Activated T-cell treated with anti-CD3 and anti-CD28 coated beads for 24 hours (primary cell): ENCODE data around the gene MEIS1.
"Not testable (repeated sequence)": the region's sequence is repeated elsewhere in the genome, so short reads cannot be mapped to it uniquely, and the experiment has no call there.

Experiments
- DNase-seq: peaks from one replicate; pipeline ENCODE4 v3.0.0-alpha.2; 2020; ENCODE audit warnings: low read depth

MEIS1 gene

DNA sequence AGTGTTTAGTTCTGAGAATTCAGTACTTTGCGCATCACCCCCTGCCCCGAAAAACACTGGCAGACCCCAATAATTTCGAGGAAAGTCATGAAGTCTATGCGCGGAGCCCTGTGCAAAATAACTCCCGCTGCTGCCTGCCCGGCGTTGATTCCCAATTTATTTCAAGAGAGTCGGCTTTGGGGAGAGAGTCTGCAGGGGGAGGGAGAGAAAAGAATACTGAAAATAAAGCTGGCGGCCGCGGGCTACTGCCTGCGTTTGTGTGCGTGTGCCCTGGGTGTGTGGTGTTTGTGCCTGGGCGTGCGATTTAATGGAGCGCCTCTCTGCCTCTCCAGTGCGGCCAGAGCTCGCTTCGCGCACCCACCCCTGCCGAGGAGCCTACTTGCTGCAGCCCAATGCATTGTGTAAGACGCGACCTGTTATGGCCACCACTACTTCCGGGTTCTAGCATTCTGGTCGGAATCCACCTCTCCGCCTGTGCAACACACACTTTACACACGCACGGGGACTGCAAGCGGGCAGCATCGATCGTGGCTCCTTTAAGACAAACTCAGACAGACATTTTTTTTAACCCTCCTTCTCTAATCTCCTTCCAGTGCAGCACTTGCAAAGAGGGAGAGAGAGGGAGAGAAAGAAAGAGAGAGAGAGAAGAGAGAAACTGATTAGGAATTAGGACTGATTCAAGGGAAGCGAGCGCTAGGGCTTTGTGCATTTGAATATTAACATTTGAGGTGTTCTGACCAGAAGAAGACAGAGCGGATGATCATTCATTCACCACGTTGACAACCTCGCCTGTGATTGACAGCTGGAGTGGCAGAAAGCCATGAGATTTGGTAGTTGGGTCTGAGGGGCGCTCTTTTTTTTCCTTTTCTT lies at the start of gene MEIS1:
Gene MEIS1, plus strand, starts transcription at position 447 of the 870 bp plus-strand sequence. CDS start 732 bp downstream, outside the sequence.
- no peak for DNase-seq

DNA sequence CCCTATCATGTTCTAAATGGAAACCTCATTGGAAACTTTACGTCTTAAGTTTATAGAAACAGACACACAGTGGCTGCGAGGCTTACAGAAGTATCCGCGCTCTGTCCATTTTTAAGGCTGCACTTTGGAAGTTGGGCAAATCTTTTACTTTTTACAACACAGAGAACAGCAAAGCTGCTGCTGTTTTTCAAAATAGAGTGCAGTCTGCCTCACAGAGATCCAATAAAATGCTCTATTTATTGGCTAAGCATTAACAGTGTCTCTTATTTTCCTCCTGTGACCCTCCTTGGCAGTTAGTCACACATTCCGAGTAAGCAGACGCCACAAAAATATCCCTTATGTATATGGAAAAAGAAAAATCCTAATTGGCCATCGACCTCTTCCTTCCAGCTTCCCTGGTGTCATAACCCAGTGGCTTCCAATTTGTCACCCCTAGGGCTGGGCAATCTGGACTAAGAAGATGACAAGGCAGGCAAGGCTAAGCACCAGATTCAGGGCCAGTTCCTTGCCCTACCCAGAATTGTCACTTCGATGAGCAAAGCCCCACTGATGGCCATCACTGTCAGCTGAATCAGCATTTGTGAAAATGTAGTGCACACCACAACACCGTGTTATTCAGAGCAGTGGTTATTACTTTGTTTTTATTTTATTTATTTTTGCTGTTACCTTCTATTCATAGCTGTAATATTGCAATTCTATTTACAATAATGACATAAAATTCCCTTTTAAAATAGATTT lies 47.7 kb upstream of the MEIS1 start:
- no peak for DNase-seq

DNA sequence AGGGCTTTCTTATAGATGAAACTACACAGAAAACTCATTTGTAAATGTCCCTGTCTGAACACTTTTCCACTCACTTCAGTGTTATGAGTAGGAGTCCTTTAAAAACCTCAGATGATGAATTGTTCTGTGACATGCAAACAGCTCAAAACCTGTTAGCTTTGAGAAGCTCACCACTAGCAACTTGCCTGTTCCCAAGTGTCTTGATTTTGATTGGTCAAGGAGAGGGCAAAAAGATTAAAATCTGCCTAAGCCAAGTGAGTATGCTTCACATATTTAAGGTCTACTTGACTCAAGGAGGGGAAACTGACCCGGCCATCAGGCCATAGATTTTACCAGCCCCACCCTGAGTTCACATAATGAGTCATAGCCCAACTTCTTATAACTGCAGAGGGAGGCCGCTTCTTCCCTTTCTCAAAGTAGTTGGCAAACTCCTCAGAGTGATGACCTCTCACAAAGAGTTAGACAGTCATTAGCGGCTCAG lies 45.2 kb upstream of the MEIS1 start:
- no peak for DNase-seq

DNA sequence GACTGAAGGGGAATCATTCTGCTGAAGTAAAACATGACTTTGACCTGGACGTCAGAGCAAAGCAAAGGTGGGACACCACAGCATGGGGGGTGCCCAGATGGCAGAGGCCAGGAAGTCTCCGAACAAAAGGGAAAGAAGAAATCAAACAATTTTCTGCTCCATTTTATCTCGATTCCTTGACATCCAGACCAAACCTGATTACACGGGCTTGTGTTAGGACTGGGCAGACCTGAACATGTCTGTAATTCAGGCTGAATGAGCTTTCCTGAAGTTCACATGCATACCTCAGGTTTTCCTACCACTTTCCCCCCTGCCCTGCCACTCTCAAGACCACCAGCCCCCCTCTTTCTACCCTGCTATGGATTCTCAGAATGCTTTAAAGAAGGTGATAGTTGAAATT lies 44.8 kb upstream of the MEIS1 start:
- DNase-seq, result no peak

DNA sequence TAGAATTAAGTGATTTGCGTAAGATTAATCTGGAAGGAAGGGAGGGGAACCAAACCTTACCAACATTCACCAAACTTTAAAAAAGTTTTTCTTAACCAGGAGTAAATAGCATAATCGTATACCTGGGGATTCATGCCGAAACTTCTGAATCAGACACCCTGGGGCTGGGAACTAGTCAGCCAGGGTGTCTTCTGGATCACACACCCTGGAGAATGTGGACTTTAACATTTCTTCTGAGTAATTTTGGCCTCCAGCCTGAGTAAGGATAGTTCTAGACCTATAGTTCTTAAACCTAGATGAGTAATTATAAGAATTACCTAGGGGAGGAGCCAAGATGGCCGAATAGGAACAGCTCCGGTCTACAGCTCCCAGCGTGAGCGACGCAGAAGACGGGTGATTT lies 44.1 kb upstream of the MEIS1 start:
- no peak for DNase-seq

DNA sequence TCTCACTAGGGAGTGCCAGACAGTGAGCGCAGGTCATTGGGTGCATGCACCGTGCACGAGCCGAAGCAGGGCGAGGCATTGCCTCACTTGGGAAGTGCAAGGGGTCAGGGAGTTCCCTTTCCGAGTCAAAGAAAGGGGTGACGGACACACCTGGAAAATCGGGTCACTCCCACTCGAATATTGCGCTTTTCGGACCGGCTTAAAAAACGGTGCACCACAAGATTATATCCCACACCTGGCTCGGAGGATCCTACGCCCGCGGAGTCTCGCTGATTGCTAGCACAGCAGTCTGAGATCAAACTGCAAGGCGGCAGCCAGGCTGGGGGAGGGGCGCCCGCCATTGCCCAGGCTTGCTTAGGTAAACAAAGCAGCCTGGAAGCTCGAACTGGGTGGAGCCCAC lies 43.7 kb upstream of the MEIS1 start:
- not testable (repeated sequence) for DNase-seq

DNA sequence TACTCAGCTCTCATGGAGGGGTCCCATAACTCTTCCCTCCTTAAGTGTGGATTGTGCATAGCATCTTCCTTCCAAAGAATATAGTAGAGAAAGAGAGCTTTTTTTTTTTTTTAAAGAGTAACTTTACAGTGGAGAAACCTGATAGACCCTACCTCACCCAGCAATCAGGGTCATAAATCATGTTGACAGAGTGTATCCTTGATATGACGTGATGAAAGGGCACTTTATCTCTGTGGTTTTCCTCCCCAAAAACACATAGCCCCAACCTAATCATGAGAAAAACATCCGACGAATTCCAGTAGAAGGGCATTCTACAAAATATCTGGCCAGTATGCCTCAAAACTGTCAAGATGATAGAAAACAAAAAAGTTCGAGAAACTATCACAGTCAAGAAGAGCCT lies 29.5 kb upstream of the MEIS1 start:
- DNase-seq, result no peak

DNA sequence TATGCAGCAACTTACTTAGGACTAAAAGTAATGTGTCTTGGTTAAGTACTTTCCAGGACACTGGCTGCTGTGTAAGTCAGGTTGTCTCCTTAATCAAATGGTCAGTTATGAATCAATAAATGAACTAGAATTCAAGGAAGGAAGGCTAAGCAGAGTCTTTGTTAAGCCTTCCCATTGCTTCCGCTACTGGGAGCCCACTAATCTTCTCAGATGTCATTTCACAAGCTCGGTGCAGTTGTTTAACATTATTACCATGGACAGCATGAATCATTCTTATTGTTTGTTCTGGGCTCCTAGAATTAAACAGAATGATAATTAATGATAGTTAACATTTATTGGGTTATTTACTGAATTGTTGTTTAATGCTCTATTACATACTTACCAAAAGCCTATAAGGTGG lies 26.0 kb upstream of the MEIS1 start:
- no peak for DNase-seq

DNA sequence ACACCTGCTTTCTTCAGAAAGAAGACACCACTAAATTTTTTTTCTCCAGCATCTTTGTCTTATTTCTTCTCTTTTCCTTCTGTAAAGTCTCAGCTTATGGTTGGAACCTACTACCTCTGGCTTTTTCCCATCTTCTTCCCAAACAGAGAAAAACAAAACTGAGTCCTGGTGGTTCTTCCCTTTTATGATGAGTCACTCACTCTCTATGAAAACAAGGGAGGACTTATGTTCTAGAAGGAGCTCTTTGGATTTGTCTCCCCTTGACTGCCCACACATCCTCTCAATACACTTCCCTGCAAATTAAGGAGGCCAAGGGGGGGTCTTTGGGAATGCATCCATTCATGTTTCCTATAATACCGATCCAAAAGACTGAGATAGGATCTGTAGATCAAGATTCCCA lies 22.1 kb upstream of the MEIS1 start:
- no peak for DNase-seq

DNA sequence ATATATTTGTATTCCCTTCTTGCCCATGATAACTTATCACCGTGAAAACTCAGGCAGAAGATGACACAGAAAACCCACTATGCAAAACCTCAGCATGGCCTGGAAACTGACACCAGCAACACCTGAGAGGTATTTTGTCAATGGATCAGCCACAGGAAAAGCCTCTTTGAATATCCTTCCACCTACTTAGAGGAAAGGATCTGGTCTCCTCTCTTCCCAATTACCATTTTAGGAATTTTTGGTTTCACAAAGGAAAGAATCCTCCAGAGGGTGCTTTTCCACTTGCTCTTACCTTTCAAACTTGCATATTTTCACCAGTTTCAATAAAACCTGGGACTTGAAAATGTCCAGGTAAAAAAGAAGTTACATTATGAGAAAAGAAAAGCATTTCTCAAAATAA lies 20.0 kb upstream of the MEIS1 start:
- no peak for DNase-seq

DNA sequence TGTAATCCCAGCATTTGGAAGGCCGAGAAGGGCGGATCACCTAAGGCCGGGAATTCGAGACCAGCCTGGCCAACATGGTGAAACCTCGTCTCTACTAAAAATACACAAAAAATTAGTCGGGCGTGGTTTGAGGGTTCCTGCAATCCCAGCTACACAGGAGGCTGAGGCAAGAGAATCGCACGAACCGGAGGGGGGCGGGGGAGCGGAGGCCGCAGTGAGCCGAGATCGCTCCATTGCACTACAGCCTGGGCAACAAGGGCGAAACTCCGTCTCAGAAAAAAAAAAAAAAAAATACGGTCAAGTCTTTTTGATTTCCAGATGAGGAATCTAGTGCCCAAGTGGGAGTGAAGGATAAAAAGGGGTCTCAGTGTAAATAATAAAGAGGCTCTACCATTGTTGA lies 16.5 kb upstream of the MEIS1 start:
- no peak for DNase-seq

DNA sequence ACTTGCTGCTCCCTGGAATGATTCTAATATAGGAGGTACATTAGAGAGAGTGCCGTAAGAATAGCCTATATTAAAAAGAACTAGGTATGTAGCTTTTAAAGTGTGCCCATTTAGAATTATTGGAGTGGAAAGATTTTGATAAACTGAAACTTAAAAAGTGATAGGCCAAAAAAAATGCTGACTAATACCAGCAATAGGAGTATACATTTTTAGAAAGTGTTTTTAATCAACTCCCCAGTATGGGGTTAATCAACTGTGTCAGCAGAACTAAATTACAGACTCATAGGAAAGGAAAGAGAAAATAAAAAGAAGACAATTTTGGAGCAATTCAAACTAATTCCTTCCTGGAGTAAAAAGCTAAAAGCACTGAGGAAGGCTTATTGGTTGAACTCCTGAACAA lies 13.3 kb upstream of the MEIS1 start:
- no peak for DNase-seq

DNA sequence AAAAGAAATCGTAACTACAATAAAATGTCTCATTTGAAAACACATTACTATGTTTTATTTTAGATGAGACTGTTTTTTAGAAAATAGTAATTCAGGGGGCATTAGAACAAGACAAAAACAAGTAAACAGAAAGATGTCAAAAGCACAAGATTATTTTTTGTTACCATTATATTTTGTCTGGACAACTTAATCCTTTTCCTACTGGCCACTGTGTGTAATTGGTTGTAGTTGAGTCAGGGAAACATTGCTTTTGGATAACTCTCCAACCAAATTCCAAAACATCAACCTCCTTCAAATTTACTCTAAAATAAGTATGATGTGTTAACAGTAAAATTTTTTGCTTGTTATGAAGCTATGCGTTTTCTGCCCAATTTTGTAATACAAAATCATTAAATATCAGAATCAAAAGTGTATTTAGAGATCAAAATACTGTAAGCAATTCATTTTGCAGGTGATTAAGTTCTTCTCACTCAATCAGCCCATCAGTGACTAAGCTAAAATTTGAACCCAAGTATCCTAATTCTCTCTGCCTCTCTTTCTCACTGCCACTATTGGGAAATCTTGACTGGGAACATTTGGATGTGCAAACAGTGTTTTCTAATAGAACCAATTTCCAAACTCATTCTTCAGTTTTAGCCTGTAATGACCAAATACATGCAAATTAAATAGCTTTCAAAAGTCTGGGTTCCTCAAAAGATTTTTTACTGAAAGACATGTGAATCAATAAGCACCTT lies 11.4 kb upstream of the MEIS1 start:
- no peak for DNase-seq

DNA sequence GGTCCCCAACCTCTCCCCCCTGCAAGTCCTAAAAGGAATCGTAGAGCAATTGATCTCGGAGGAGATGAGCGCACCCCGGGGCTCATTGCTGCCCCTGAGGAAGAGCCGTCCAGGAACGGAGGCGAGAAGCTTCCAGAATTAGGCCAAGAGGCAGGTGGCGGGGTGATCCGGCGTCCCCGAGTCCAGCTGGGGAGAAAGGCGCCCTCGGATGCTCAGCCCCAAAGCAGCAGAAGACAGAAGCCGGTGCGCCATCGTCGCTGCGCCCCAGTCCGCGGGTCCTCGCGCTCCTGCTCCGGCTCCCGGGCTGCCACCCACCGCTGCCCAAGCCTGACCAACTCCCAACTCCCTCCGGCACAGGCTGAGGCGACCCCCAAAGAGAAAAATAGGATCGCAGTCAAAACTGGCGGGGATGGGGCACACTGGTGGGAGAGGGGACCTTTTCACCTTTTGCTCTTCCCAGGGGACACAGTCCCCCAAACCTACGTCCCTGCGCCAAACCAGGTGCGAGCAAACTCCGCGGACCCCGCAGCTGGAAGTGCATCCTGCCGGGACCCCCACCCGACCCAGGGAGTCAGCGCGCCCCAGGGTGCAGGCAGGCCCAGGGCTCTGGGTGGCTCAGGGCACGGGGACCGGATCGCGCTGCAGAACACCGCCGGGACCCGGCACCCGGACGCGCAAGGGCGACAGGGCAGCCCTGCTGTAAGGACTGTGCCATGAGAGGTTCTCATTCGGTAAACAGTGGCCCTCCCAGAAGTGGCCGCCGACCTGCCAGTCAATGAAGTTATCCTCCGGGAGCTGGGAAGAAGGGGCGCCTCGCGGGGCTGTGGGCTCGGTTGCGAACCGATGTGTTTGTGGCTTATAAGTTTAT lies 8.4 kb upstream of the MEIS1 start:
- DNase-seq, result no peak

DNA sequence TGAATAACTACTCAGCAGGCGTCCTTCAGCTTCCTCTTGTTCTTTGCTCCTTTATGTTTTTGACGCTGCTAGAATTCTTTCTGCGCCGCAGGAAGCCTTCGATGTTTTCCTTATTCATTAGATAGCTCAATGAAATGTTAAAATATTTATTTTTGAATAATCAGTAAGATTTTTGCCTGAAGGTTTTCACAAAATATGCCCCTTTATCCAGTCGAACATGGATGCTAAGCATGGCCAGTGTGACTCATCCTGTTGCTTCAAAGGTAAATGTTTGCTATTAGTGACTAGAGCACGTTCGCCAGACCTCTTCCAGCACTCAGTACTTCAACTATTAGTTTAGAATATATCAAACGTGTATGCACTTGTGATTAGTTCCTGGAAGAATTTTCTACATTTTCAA lies 7.6 kb upstream of the MEIS1 start:
- DNase-seq, result no peak

DNA sequence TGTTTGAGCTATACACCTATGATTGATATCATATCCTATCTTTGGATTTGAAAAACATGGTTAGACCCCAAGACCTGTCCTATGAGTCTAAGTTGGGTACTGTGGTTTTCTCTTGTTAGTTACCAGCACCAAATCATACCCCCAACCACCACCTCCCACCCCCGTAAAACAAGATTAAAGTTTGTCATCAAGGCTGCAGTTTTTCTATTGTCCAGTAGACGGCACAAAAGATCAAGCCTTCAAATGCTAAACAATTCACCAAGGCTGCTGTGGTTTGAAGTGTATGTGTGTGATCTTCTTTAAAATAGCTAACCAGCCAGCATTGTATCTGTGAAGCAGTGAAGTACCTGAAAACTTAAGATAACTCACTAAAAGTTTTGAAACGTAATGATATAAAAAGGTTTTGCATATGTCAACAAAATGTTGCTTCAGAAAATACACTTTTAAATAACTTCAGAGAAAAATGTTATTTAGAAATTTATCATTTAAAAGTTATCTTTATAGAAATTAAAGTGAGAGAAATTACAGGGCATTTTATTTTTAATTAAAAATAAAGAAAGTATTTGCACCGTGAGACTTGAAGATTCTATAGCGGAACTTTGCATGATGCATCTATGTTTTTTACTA lies 5.8 kb upstream of the MEIS1 start:
- DNase-seq, result no peak

DNA sequence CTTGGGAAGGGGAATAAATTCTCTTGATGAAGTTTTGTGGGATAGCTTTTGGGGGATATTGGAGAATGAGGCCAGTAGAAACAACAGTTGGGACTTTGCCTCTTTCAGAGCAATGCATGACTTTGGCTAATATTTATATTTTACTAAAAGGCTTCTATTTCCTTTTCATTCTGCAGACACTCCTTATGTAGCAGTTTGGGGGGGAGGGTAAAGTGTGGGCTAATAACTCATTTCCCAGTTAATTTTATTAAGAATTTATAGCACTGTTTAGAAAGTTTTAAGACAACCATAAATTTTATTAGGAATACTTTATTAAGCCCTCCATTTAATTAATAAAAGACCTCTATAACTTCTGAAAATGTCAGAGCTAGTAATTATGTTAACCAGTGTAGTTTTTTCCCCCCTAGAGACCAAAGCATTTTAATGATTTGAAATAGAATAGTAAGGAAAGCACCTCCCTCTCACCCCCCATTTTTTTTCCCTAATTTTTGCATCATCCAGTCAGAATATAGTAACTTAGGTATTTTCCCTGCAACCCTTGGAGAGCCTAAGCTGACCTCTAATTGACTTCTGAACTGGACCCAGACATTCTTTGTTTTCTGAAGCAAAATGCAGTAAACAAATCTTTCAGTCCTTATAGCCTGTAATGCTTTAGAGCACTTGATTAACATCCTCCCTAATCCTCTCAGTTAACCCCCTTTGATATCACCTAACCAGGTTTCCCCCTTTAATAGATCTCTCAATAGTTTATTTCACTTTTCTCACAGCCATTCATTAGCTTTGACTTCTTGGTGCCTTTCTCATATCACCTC lies 5.0 kb upstream of the MEIS1 start:
- no peak for DNase-seq

DNA sequence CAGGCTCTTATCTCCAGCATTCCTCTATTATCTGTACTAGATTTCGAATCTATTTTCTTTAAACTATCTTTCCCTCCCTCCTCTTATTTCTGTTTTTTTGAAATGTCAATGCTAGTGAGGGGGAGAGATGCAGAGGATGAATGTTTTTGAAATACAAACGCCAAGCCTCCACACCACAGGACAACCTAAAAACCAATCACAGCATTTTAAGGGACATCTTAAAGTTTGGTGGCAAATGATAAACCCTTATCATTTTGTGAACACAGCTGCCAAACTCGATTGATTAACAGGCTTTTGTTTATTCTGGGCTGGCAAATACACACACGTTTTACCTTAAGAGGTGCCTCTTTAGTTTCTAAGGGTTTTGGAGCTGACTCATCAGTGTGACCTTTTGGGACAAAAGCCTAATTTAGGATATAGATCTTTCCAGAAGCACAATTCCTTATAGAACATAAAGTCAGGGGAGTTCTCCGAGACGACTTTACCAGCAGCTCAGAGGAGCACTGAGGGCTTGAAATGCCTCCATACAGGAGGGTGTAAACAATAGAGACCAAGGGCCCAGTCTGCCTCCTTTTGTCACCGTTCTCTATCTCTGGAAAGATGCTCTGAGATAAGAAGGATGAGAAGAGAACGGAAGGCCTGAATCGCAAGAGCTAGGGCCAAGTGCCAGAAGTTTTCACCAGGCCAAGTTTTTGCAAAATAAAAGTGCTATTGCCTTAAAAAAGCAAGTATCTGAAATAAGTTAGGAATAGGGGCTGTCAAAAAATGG lies 4.2 kb upstream of the MEIS1 start:
- DNase-seq, result no peak

DNA sequence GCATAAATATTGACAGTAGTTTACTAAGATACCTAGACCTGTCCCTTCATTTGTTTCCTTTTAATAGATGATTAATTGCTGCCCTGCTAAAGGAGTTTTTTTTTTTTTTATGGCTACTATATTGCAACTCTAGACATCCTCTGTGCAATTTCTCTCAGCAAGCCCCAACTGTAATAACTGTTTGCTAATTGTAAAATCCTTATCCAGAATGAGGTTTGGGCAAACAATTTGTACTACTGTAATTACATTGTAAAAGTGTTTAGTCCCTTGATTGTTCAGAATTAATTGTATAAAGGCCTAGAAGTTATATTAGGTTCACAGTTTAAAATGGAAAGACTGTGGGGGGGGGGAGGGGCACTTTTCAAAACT lies 3.7 kb upstream of the MEIS1 start:
- no peak for DNase-seq
